NT2/D1 (cell line): ENCODE data around the gene BMAL1.

ENCODE experiments used
- SUZ12 ChIP-seq: IDR thresholded peaks from 2 replicates; pipeline ENCODE4 v1.6.1; 2011; ENCODE audit not compliant: insufficient read length, insufficient read depth; ENCODE audit errors: extremely low read depth
- YY1 ChIP-seq: IDR thresholded peaks from 2 replicates; pipeline ENCODE4 v1.6.1; 2011; ENCODE audit not compliant: insufficient read length, insufficient read depth
- ZNF274 ChIP-seq: IDR thresholded peaks from 2 replicates; pipeline ENCODE4 v1.6.1; 2011; ENCODE audit warnings: mild to moderate bottlenecking, low read depth, low read length

- no peak for TF ChIP-seq ZNF274
- no peak for TF ChIP-seq SUZ12
- TF ChIP-seq YY1: no peak
Measured at GRCh38 chr11:13258855-13259254, 18.7 kb upstream of the BMAL1 start.
